NCI-H2227 treated with DMSO at 0.1 percent for 48 hours (cell line): ENCODE measurements around the gene H3-3A.

Source experiments
- DNase-seq: peaks from one replicate; lab custom pipeline; 2025; lab: John Stamatoyannopoulos, UW

The H3-3A gene

GRCh38 chr1:226062558-226063223, at the start of gene H3-3A:
TSS of gene H3-3A (plus strand) at chr1:226062716. CDS start at chr1:226064352, 1,636 bp downstream.
- peak; percentile 95 for DNase-seq

GRCh38 chr1:226017070-226017469, 45.4 kb upstream of the H3-3A start:
- DNase-seq, result no peak

DNA sequence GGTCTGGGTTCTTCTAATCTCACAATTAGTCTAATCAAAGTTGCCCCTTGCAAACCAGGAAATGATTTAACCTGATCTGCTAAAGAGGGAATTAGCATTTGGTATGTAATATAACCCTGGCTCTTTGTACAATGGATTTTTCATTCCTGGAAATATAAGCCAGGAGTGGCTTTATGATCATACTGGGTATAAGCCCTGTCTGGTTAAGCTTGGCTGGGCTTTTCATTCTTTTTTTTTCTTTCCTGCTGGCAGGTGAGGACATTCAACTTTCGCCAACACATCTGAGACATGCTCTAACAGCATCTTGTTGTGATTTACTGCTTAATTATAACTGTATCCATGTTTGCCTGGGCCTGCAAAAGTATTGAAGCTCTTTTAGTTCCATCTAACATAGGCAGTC, 42.9 kb upstream of the H3-3A start:
- no peak for DNase-seq

DNA sequence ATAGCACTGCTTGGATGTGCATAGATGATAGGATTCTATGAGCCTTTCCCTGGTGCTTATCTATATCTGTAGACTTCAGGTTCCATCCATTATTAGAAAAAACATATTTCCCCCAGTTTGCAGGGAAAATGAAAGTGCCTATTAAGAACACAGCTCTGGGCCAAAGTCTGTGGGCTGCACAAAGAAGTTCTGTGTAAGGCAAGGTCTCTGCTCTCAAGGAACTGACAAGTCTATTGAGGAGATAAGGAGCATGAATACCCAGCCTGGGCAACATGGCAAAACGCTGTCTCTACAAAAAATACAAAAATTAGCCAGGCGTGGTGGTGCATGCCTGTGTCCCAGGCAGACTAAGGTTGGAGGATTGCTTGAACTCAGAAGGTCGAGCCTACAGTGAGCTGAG, 41.1 kb upstream of the H3-3A start:
- DNase-seq, result no peak

DNA sequence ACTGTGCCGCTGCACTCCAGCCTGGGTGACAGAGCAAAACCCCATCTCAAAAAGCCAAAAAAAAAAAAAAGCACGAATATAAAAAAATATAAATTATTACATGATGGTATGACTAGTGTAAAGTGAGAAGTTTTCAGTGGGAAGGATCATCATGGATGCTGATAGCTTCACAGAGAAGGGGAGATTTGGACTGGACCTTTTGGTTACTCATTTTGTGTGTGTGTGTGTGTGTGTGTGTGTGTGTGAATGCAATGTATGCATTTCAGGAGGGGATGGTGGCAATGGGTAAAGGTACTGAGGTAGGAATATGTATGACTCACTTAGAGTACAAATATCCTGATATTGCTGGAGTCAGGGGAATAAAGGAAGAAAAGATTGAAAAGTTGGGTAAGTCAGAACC, 40.7 kb upstream of the H3-3A start:
- DNase-seq, result no peak

DNA sequence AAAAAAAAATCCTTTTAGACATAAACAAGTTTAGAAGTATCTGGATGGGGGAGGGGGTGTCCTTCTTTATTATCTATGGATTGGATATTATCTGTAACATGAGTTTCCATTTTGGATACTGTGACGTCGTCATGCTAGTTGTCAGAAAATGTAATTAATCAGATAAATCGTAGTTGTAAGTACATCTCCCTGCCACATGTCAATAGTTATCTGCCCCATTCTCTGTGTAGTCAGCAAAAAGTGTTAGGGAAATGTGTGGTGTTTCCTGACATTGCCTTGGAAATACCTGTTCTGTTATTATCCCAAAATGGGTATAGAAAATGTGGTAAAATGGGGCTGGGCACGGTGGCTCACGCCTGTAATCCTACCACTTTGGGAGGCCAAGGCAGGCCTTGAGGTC, 38.8 kb upstream of the H3-3A start:
- no peak for DNase-seq

GRCh38 chr1:226026833-226027232, 35.7 kb upstream of the H3-3A start:
- no peak for DNase-seq

GRCh38 chr1:226027538-226028217, 34.8 kb upstream of the H3-3A start:
- no peak for DNase-seq

DNA sequence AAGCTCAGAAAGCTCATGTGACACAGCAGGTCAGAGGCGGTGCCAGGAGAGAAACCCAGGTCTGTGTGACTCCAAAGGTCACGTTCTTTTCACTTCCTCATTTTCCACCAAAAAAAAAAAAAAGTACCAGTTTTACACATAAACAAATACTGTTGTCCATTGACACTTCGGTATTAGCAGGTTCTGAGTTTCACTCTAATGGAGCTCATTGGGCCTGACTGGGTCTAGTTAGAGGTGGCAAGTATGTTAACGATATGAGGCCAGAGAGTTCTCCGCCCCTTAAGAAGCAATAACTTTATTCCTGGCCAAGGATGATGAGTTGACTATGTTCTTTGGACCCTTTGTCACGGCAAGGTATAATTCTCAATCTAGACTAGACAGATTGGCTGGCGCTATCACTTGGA, 33.4 kb upstream of the H3-3A start:
- DNase-seq, result no peak

- no peak for DNase-seq
These were observed 32.8 kb upstream of the H3-3A start for GRCh38 chr1:226029568-226030225.

DNA sequence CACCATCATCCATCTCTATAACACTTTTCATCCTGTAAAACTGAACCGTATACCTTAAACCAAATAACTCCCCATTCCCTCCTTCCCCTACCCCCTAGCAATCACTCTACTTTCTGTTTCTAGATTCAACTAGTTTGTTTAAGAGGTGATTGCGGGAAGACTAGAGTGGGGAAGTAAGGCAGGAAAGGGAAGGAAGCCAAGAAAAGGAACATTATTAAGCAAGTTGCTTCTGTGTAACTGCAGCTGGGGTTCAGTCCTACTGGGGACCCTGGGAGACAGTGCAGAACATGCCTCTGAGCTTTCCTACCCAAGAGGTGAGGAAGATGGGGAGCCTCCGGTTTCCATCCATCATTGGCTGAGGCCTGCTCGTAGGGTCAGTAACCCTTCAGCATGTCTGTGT, 28.9 kb upstream of the H3-3A start:
- no peak for DNase-seq

GRCh38 chr1:226033991-226034390, 28.5 kb upstream of the H3-3A start:
- DNase-seq, result no peak

DNA sequence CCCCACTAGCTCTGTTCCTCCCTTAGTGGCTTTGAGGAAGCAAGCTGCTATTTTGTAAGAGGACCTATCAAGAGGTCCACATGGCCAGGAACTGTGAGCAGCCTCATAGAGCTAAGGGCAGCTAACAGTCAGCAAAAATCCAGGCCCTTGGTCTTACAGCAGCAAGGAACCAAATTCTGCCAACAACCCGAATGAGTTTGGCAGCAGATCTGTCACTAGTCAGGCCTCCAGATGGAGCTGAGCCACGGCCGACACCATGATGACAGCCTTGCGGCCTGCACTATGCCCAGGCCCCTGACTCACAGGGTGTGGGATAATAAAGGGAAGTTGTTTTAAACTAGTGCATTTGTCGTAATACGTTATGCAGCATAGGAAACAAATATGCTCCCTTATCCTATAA, 28.0 kb upstream of the H3-3A start:
- no peak for DNase-seq

GRCh38 chr1:226035915-226036314, 26.6 kb upstream of the H3-3A start:
- no peak for DNase-seq

- DNase-seq, result no peak
These were observed 23.9 kb upstream of the H3-3A start for GRCh38 chr1:226038661-226039060.

GRCh38 chr1:226041419-226041818, 21.1 kb upstream of the H3-3A start:
- no peak for DNase-seq

- no peak for DNase-seq
These were observed 17.9 kb upstream of the H3-3A start for GRCh38 chr1:226044514-226045101.

DNA sequence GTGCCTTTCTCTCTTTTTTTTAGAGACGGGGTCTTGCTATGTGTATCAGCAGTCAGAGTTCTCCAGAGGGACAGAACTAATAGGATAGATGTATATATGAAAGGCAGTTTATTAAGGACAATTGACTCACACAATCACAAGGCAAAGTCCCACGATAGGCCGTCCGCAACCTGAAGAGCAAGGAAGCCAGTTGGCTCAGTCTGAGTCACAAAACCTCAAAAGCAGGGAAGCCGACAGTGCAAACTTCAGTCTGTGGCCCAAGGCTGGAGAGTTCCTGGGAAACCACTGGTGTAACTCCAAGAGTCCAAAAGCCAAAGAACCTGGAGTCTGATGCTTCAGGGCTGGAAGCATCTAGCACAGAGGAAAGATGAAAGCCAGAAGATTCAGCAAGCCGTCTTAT, 16.3 kb upstream of the H3-3A start:
- DNase-seq, result no peak

DNA sequence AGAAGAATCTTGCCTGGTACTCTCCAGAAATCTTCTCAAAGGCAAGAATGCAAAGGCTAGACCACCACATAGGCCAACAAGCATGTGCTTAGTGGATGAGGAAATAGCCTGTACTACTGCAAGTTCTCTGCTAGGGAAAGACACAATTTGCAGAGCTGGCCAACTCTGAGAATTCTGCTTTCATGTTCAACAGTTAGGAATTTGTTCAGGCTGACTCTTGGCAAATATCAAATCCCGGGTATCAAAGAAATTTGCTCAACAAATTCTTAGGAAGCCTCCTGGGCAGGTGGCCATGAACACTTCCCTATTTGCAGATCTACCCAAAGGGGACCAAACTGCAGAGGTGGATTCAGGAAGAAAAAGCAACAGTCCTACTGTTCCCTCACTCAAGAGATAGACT, 15.0 kb upstream of the H3-3A start:
- DNase-seq, result no peak

GRCh38 chr1:226048886-226049285, 13.6 kb upstream of the H3-3A start:
- DNase-seq, result no peak

GRCh38 chr1:226050133-226050532, 12.4 kb upstream of the H3-3A start:
- DNase-seq, result no peak

DNA sequence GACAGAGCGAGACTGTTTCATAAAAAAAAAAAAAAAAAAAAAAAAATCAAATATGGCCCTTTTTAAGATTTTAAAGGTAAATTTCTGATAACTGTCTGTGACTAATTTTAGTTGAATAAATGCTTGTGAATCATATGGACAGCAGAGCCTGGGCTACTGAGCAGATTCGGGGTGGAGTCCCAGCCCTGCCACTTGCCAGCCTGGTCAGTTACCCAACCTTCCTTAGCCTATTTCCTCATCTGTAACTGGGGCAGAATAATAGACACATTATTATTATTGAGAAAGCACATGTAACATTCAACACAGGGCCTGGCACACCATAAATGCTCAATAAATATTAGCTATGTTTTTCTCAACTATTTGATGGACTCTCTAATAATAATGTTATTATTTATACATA, 11.2 kb upstream of the H3-3A start:
- DNase-seq, result no peak

DNA sequence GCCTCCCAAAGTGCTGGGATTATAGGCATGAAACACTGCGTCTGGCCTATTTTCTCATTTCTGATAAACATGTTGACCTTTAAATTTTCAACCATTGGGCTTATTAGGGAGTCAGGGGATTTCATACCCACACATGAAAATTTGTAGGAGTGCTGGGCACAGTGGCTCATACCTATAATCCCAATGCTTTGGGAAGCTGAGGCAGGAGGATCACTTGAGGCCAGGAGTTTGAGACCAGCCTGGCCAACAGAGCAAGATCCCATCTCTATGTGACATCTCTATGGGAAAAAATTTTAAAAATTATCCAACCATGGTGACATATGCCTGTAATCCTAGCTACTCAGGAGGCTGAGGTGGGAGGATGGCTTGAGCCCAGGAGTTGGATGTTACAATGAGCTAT, 10.5 kb upstream of the H3-3A start:
- DNase-seq, result no peak
